MCF 10A (cell line): ENCODE measurements around the gene ZBTB44. TPM values are rescaled to one million over a fixed set of nuclear protein-coding genes. Genes with fewer than 3 reads are reported as not detected.

Experiments used
- BruUV-seq: library from RNA; stranded (reverse); fragments of 400-500 nt; replicated peaks from 2 replicates; lab custom pipeline; 2021; lab: Mats Ljungman, UMichigan
- CTCF ChIA-PET: fragments of 300-600 bp; sonication (Branson Sonifier 250); formaldehyde crosslinking; extraction: SDS; loops from one replicate; lab custom pipeline; 2021; ENCODE audit warnings: antibody characterized with exemption, inconsistent platforms; lab: Yijun Ruan, JAX
- POLR2A ChIA-PET: fragments of 300-600, 350-650 bp; sonication (Branson Sonifier 250); formaldehyde crosslinking; extraction: SDS; loops from one replicate; lab custom pipeline; 2020; ENCODE audit warnings: antibody characterized with exemption, inconsistent platforms; lab: Yijun Ruan, JAX
- DNase-seq: peaks from one replicate; pipeline ENCODE4 v3.0.0-alpha.2; 2018; ENCODE audit not compliant: unreplicated experiment
- H3K27ac Mint-ChIP-seq: one replicate; pipeline ENCODE4 v1.8.0; 2022; ENCODE audit warnings: mild to moderate bottlenecking, low read depth, mixed read lengths; ENCODE audit not compliant: unreplicated experiment
- H3K27me3 Mint-ChIP-seq: one replicate; pipeline ENCODE4 v1.8.0; 2022; ENCODE audit warnings: mixed read lengths; ENCODE audit not compliant: insufficient read depth, unreplicated experiment
- H3K36me3 Mint-ChIP-seq: one replicate; pipeline ENCODE4 v1.8.0; 2022; ENCODE audit warnings: mild to moderate bottlenecking, moderate library complexity, mixed read lengths; ENCODE audit not compliant: insufficient read depth, unreplicated experiment
- H3K4me1 Mint-ChIP-seq: one replicate; pipeline ENCODE4 v1.8.0; 2022; ENCODE audit warnings: mixed read lengths; ENCODE audit not compliant: insufficient read depth, unreplicated experiment
- H3K4me3 Mint-ChIP-seq: one replicate; pipeline ENCODE4 v1.8.0; 2022; ENCODE audit warnings: mild to moderate bottlenecking, moderate library complexity, mixed read lengths; ENCODE audit not compliant: unreplicated experiment
- H3K9me3 Mint-ChIP-seq: one replicate; pipeline ENCODE4 v1.8.0; 2022; ENCODE audit warnings: mixed read lengths; ENCODE audit not compliant: unreplicated experiment
- CTCF ChIP-seq: fragments of 200-600 bp; IDR thresholded peaks from one replicate; pipeline ENCODE4 v1.8.0; 2022; ENCODE audit warnings: antibody characterized with exemption, mild to moderate bottlenecking; ENCODE audit not compliant: unreplicated experiment
- intact Hi-C: fragments of 100-400 bp; cut with micrococcal nuclease; formaldehyde crosslinking; loops from 2 replicates; pipeline ENCODE4 v1.14.1; 2022
- total RNA-seq: library from RNA; stranded (reverse); gene quantifications from 2 replicates; pipeline ENCODE4 v1.2.3, GENCODE V29; 2022

ZBTB44 gene
- total RNA-seq, 1 experiment from 2014 or later, result 28.5 TPM

GRCh38 chr11:130211144-130211543, 103.6 kb downstream of the ZBTB44 start:
- no peaks in the 10 kb centered on the region for H3K9me3 Mint-ChIP-seq
- BruUV-seq, result no TSS peak
- peaks cover 5% of the 10 kb centered on the region for H3K36me3 Mint-ChIP-seq
- no peaks in the 10 kb centered on the region for H3K27me3 Mint-ChIP-seq
- H3K4me1 Mint-ChIP-seq, result no peaks in the 10 kb centered on the region
- intact Hi-C loops, result no loop called here
- DNase-seq, result no peak
- POLR2A ChIA-PET, result interaction anchor here (0.5 kb wide), 1 partner anchor 195 kb away, joined by 3 read pairs; no protein-coding TSS in a partner anchor
- CTCF ChIA-PET, result interaction anchor here (0.6 to 1.8 kb wide), 6 partner anchors 9 to 669 kb away, joined by 3 to 6 read pairs (median 3); no protein-coding TSS in a partner anchor
- H3K27ac Mint-ChIP-seq, result no peak overlapping the region
- no peak for TF ChIP-seq CTCF
- no peak overlapping the region for H3K4me3 Mint-ChIP-seq

GRCh38 chr11:130209954-130210854, 104.5 kb downstream of the ZBTB44 start:
- no peak overlapping the region for H3K27ac Mint-ChIP-seq
- no peaks in the 10 kb centered on the region for H3K4me1 Mint-ChIP-seq
- H3K27me3 Mint-ChIP-seq, result no peaks in the 10 kb centered on the region
- H3K36me3 Mint-ChIP-seq, result peaks cover 5% of the 10 kb centered on the region
- ChIA-PET POLR2A (no interaction called here), CTCF (interaction anchor here (0.6 to 1.8 kb wide), 3 partner anchors 58 to 1043 kb away, joined by 3 to 6 read pairs (median 4); no protein-coding TSS in a partner anchor)
- TF ChIP-seq CTCF, result no peak
- BruUV-seq, result TSS peak; percentile 57
- intact Hi-C loops, result no loop called here
- no peak for DNase-seq
- H3K4me3 Mint-ChIP-seq, result no peak overlapping the region
- H3K9me3 Mint-ChIP-seq, result no peaks in the 10 kb centered on the region

- no peak for DNase-seq
- BruUV-seq, result no TSS peak
- Mint-ChIP-seq H3K27me3 (no peaks in the 10 kb centered on the region), H3K27ac (no peak overlapping the region), H3K9me3 (no peaks in the 10 kb centered on the region), H3K4me1 (no peaks in the 10 kb centered on the region), H3K36me3 (peaks cover 5% of the 10 kb centered on the region), H3K4me3 (no peak overlapping the region)
- no peak for TF ChIP-seq CTCF
- intact Hi-C loops, result no loop called here
- POLR2A ChIA-PET, result no interaction called here
- CTCF ChIA-PET, result interaction anchor here (1.8 kb wide), 1 partner anchor 653 kb away, joined by 6 read pairs; no protein-coding TSS in a partner anchor
Measured at GRCh38 chr11:130209128-130209932, 105.4 kb downstream of the ZBTB44 start.
